ENCODE results near the gene CCNY. TPM values are rescaled to one million over a fixed set of nuclear protein-coding genes. Genes with fewer than 3 reads are reported as not detected.

The CCNY gene
- total RNA-seq, 2 donors from 2014 or later, result 60.5 to 65.9 TPM

DNA sequence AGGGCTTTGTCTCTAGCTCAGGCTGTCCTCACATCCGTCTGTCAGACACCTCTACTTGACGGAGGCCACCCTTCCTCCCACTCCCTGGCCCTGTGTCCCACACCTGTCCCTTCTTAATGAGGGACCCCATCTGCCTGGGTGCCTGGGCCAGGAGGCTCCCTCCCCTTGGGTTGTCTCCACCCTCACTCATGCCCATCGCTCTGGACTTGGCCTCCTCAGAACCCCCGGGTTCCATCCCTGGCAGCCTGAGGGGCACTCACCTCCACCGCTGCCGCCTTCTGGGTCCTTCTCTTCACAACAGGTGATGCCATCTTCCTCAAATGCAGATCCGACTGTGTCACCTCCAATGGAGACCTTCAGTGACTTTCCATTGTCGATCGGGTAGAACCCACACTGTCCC is 248.6 kb downstream of the CCNY start:
- Mint-ChIP-seq H3K27ac (no peak overlapping the region), H3K36me3 (ENCODE audit: low read depth) (no peaks in the 10 kb centered on the region), H3K4me1 (no peaks in the 10 kb centered on the region), H3K9me3 (no peaks in the 10 kb centered on the region), H3K4me3 (no peak overlapping the region), H3K27me3 (ENCODE audit: insufficient read depth) (peaks cover 1% of the 10 kb centered on the region)
- Histone ChIP-seq H3K27me3 (ENCODE audit: control insufficient read depth, insufficient read depth, low read length, poor library complexity, severe bottlenecking) (no peaks in the 10 kb centered on the region), H3K9me3 (ENCODE audit: control insufficient read depth, low read length) (no peaks in the 10 kb centered on the region), H3K36me3 (ENCODE audit: control insufficient read depth, insufficient read depth, low read length) (no peaks in the 10 kb centered on the region), H3K9ac (ENCODE audit: extremely low read depth, low read length, poor library complexity, severe bottlenecking) (no peak overlapping the region), H3K4me1 (ENCODE audit: control insufficient read depth, insufficient read depth, low read length) (no peaks in the 10 kb centered on the region), H3K27ac (ENCODE audit: low read depth, low read length) (no peak overlapping the region), H3K4me3 (ENCODE audit: low read length) (no peak overlapping the region)
- WGBS, 2 experiments (ENCODE audit: insufficient coverage in 1 of 2, insufficient read length in 1 of 2), result 92 to 97% methylated on average over 6 to 9 of the region's 9 CpGs
- DNase-seq, result peak; percentile 12
- TF ChIP-seq, protein P1, sequence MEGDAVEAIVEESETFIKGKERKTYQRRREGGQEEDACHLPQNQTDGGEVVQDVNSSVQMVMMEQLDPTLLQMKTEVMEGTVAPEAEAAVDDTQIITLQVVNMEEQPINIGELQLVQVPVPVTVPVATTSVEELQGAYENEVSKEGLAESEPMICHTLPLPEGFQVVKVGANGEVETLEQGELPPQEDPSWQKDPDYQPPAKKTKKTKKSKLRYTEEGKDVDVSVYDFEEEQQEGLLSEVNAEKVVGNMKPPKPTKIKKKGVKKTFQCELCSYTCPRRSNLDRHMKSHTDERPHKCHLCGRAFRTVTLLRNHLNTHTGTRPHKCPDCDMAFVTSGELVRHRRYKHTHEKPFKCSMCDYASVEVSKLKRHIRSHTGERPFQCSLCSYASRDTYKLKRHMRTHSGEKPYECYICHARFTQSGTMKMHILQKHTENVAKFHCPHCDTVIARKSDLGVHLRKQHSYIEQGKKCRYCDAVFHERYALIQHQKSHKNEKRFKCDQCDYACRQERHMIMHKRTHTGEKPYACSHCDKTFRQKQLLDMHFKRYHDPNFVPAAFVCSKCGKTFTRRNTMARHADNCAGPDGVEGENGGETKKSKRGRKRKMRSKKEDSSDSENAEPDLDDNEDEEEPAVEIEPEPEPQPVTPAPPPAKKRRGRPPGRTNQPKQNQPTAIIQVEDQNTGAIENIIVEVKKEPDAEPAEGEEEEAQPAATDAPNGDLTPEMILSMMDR (conservative IDR thresholded peaks at IDR 0.05), result no peak

DNA sequence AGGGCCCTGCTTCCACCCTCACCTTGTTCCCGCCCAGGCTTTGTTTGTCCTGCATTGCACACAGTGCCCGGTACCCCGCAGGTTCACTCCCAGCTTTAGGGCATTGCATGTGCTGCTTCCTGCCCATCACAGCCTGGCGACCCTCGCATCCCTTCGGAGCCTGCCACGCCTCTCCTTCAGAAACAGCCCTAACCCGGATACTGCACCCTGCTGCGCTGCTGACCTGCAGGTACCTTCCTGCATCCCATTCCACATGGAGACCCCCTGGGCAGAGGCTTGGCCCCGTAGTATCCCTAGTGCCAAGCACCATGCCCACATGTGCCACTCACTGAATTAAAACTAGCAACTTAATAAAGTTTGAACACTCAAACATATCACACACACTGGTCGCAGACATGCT is 249.0 kb downstream of the CCNY start:
- TF ChIP-seq, protein P1 (conservative IDR thresholded peaks at IDR 0.05), result no peak
- Mint-ChIP-seq H3K9me3 (no peaks in the 10 kb centered on the region), H3K4me3 (no peak overlapping the region), H3K4me1 (no peaks in the 10 kb centered on the region), H3K36me3 (ENCODE audit: low read depth) (no peaks in the 10 kb centered on the region), H3K27me3 (ENCODE audit: insufficient read depth) (peaks cover 1% of the 10 kb centered on the region), H3K27ac (no peak overlapping the region)
- DNase-seq, result peak; percentile 26
- Histone ChIP-seq H3K4me3 (ENCODE audit: low read length) (no peak overlapping the region), H3K27ac (ENCODE audit: low read depth, low read length) (no peak overlapping the region), H3K27me3 (ENCODE audit: control insufficient read depth, insufficient read depth, low read length, poor library complexity, severe bottlenecking) (no peaks in the 10 kb centered on the region), H3K36me3 (ENCODE audit: control insufficient read depth, insufficient read depth, low read length) (no peaks in the 10 kb centered on the region), H3K9ac (ENCODE audit: extremely low read depth, low read length, poor library complexity, severe bottlenecking) (no peak overlapping the region), H3K4me1 (ENCODE audit: control insufficient read depth, insufficient read depth, low read length) (no peaks in the 10 kb centered on the region), H3K9me3 (ENCODE audit: control insufficient read depth, low read length) (peaks cover 2% of the 10 kb centered on the region)
- 93 to 94% methylated on average over 2 to 11 of the region's 11 CpGs for WGBS, 2 experiments (ENCODE audit: insufficient coverage in 1 of 2, insufficient read length in 1 of 2)

DNA sequence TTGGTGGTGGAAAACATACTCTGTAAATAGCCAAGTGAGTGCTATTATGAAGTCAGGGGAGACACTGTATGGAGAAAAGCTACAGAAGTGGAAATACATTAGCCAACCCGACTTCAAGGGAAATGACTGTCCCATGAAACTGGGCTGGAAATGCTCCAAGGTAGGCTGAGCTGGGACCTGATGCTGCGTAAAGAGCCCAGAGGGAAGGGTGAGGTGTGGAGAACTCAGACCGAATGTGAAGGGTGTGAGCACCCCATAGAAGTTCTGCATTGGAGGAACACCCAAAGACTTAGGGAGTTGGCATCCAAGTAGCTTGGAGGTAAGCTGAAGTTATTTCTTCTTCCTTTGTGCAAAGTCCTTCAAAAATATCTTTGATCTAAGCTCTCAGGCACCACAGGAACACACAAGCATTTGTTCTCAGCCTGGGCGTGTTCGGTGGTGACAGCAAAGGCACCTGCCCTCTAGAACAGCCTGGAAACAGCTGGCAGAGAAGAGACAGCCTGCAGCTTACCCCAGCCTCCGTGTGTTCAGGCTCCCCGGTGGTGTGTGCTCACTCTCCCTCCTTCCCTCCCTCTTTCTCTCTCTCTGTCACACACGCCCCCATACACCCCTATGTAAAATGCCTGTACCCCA is 249.7 kb downstream of the CCNY start:
- Histone ChIP-seq H3K36me3 (ENCODE audit: control insufficient read depth, insufficient read depth, low read length) (no peaks in the 10 kb centered on the region), H3K9ac (ENCODE audit: extremely low read depth, low read length, poor library complexity, severe bottlenecking) (no peak overlapping the region), H3K27ac (ENCODE audit: low read depth, low read length) (no peak overlapping the region), H3K9me3 (ENCODE audit: control insufficient read depth, low read length) (peaks cover 9% of the 10 kb centered on the region), H3K4me3 (ENCODE audit: low read length) (no peak overlapping the region), H3K4me1 (ENCODE audit: control insufficient read depth, insufficient read depth, low read length) (no peaks in the 10 kb centered on the region), H3K27me3 (ENCODE audit: control insufficient read depth, insufficient read depth, low read length, poor library complexity, severe bottlenecking) (no peaks in the 10 kb centered on the region)
- H3K4me3 Mint-ChIP-seq, result no peak overlapping the region
- H3K27ac Mint-ChIP-seq, result no peak overlapping the region
- TF ChIP-seq, protein P1 (conservative IDR thresholded peaks at IDR 0.05), result no peak
- H3K9me3 Mint-ChIP-seq, result peaks cover 5% of the 10 kb centered on the region
- DNase-seq, result peak; percentile 28
- 87 to 89% methylated on average over 6 to 8 of the region's 8 CpGs for WGBS, 2 experiments (ENCODE audit: insufficient coverage in 1 of 2, insufficient read length in 1 of 2)
- H3K27me3 Mint-ChIP-seq (ENCODE audit: insufficient read depth), result peaks cover 1% of the 10 kb centered on the region
- H3K4me1 Mint-ChIP-seq, result no peaks in the 10 kb centered on the region
- no peaks in the 10 kb centered on the region for H3K36me3 Mint-ChIP-seq (ENCODE audit: low read depth)
